GM12878 (cell line): ENCODE results near the gene ZNF189. TPM values are rescaled to one million over a fixed set of nuclear protein-coding genes. Genes with fewer than 3 reads are reported as not detected.

ENCODE experiments used
- ATF7 ChIP-seq: fragments of 450-650 bp; IDR thresholded peaks from 2 replicates; pipeline ENCODE4 v1.6.1; 2016; ENCODE audit warnings: low read depth, mild to moderate bottlenecking
- DPF2 ChIP-seq: fragments of 450-650 bp; IDR thresholded peaks from 2 replicates; pipeline ENCODE4 v1.6.1; 2017; ENCODE audit warnings: mild to moderate bottlenecking
- E4F1 ChIP-seq: fragments of 450-650 bp; IDR thresholded peaks from 2 replicates; pipeline ENCODE4 v1.6.1; 2018; ENCODE audit warnings: borderline replicate concordance, mild to moderate bottlenecking; ENCODE audit not compliant: partially characterized antibody
- GABPA ChIP-seq: IDR thresholded peaks from 2 replicates; pipeline ENCODE4 v1.6.1; 2014; ENCODE audit warnings: antibody characterized with exemption, low read depth, mild to moderate bottlenecking, inconsistent platforms
- MLLT1 ChIP-seq: fragments of 450-650 bp; IDR thresholded peaks from 2 replicates; pipeline ENCODE4 v1.6.1; 2016; ENCODE audit warnings: mild to moderate bottlenecking
- NBN ChIP-seq: fragments of 450-650 bp; IDR thresholded peaks from 2 replicates; pipeline ENCODE4 v1.6.1; 2016
- NKRF ChIP-seq: fragments of 450-650 bp; conservative IDR thresholded peaks from 2 replicates; pipeline ENCODE4 v1.6.1; 2017; ENCODE audit warnings: mild to moderate bottlenecking, moderate library complexity
- RELA ChIP-seq: fragments of 450-650 bp; IDR thresholded peaks from 2 replicates; pipeline ENCODE4 v1.8.0; 2014; ENCODE audit warnings: borderline replicate concordance; ENCODE audit not compliant: partially characterized antibody
- RELB ChIP-seq: fragments of 450-650 bp; IDR thresholded peaks from 2 replicates; pipeline ENCODE4 v1.6.1; 2017; ENCODE audit warnings: low read depth, mild to moderate bottlenecking, moderate library complexity
- SIX5 ChIP-seq: IDR thresholded peaks from 2 replicates; pipeline ENCODE4 v1.6.1; 2011; ENCODE audit warnings: mild to moderate bottlenecking, low read depth, low read length, moderate library complexity; ENCODE audit not compliant: severe bottlenecking
- SMAD5 ChIP-seq: IDR thresholded peaks from 2 replicates; pipeline ENCODE4 v1.6.1; 2016; ENCODE audit warnings: antibody characterized with exemption, low read depth
- SMARCA5 ChIP-seq: fragments of 450-650 bp; IDR thresholded peaks from 2 replicates; pipeline ENCODE4 v1.6.1; 2017; ENCODE audit warnings: mild to moderate bottlenecking
- SREBF1 ChIP-seq: IDR thresholded peaks from 2 replicates; pipeline ENCODE4 v1.6.1; 2012; ENCODE audit warnings: mild to moderate bottlenecking, low read length
- TAF1 ChIP-seq: IDR thresholded peaks from 2 replicates; pipeline ENCODE4 v1.6.1; 2011; ENCODE audit warnings: mild to moderate bottlenecking, low read depth, low read length, borderline replicate concordance
- TARDBP ChIP-seq: IDR thresholded peaks from 2 replicates; pipeline ENCODE4 v1.6.1; 2016; ENCODE audit warnings: borderline replicate concordance
- ZBTB11 ChIP-seq: fragments of 450-650 bp; formaldehyde crosslinking; IDR thresholded peaks from 2 replicates; pipeline ENCODE4 v1.5.0; 2022; ENCODE audit warnings: mild to moderate bottlenecking, missing genetic modification characterization
- polyA plus RNA-seq, 11 experiments: library from polyadenylated mRNA; depleted of rRNA in 4 of 11; unstranded in 6 of 11; stranded (reverse) in 5 of 11; fragments of >200 nt; fragmentation: Nextera tagmentation in 4 of 11; fragmentation: Illumina TruSeq in 1 of 11; extraction: Ambion mirVana in 4 of 11; extraction: Trizol in 1 of 11; gene quantifications; 1 replicate in 1 of 11; 2 replicates in 10 of 11; pipeline versions ENCODE4 v1.2.1 to v1.2.3, GENCODE V29; 2011 to 2016; ENCODE audit warnings: inconsistent platforms in 2 of 11, missing spikeins in 2 of 11, low read depth in 1 of 11
- total RNA-seq, 4 experiments: library from RNA; depleted of rRNA in 3 of 4; stranded (reverse); fragments of >200 nt in 3 of 4; fragmentation: Illumina TruSeq in 1 of 4; extraction: Trizol in 1 of 4; gene quantifications; 2 replicates each; pipeline versions ENCODE4 v1.2.1 to v1.2.3, GENCODE V29; 2013 to 2021

The ZNF189 gene
- total and polyA plus RNA-seq, 10 of the 15 experiments (the other 5 are each of a cell fraction or from before 2014, with no cell fraction given) = 3.1 to 12.3 (median 7.4) TPM

GRCh38 chr9:101398068-101398929 is at the start of gene ZNF189, which contains the start of gene MRPL50 (continued):
- TF ChIP-seq E4F1 (no peak), TARDBP (peak; percentile 91), SIX5 (peak; percentile 98), ZBTB11 (CRISPR knock-in tag) (no peak), NBN (peak; percentile 71), MLLT1 (peak; percentile 45), SREBF1 (peak; percentile 82), ATF7 (peak; percentile 82), DPF2 (no peak), SMARCA5 (0 out of 2 replicates have a peak, but pooled peaks have one; percentile 30), RELB (peak; percentile 67), GABPA (peak; percentile 79), NKRF (peak; percentile 48; the same call in 1 of the 2 replicates), RELA (no peak), SMAD5 (peak; percentile 83; the same call in 1 of the 2 replicates), TAF1 (peak; percentile 90)
